Endodermal cell (in vitro differentiated cells): ENCODE measurements around the gene CCDC78. TPM values are rescaled to one million over a fixed set of nuclear protein-coding genes. Genes with fewer than 3 reads are reported as not detected.
A peak's percentile ranks its signal among the peaks of the same experiment; 100 is the strongest.

Source experiments
- DNase-seq: peaks from one replicate; pipeline ENCODE4 v3.0.0-alpha.2; 2017
- H3K27ac ChIP-seq: 2 replicates; pipeline ENCODE4 v1.5.1; 2013; ENCODE audit warnings: mild to moderate bottlenecking, low read depth, low read length, moderate library complexity
- H3K27me3 ChIP-seq: 2 replicates; pipeline ENCODE4 v1.6.1; 2013; ENCODE audit warnings: mild to moderate bottlenecking, low read length, moderate library complexity; ENCODE audit not compliant: insufficient read depth, control insufficient read depth, poor library complexity, severe bottlenecking
- H3K36me3 ChIP-seq: 2 replicates; pipeline ENCODE4 v1.7.0; 2013; ENCODE audit warnings: mild to moderate bottlenecking, low read length, moderate library complexity; ENCODE audit not compliant: control insufficient read depth, insufficient read depth
- H3K4me1 ChIP-seq: one replicate; pipeline ENCODE4 v1.7.0; 2013; ENCODE audit warnings: low read length; ENCODE audit not compliant: control insufficient read depth, insufficient read depth
- H3K4me3 ChIP-seq: 2 replicates; pipeline ENCODE4 v1.5.1; 2013; ENCODE audit warnings: mild to moderate bottlenecking, low read length, moderate library complexity
- H3K9ac ChIP-seq: 2 replicates; pipeline ENCODE4 v1.6.1; 2013; ENCODE audit warnings: mild to moderate bottlenecking, low read length, moderate library complexity; ENCODE audit not compliant: poor library complexity, severe bottlenecking; ENCODE audit errors: extremely low read depth
- H3K9me3 ChIP-seq: 2 replicates; pipeline ENCODE4 v1.6.1; 2013; ENCODE audit warnings: mild to moderate bottlenecking, low read length, moderate library complexity; ENCODE audit not compliant: control insufficient read depth
- H3K27ac Mint-ChIP-seq: 2 replicates; pipeline ENCODE4 v1.8.0; 2020; ENCODE audit warnings: mixed read lengths
- H3K27me3 Mint-ChIP-seq: 2 replicates; pipeline ENCODE4 v1.8.0; 2021; ENCODE audit warnings: mild to moderate bottlenecking, mixed read lengths; ENCODE audit not compliant: insufficient read depth
- H3K36me3 Mint-ChIP-seq: 2 replicates; pipeline ENCODE4 v1.8.0; 2020; ENCODE audit warnings: low read depth, mixed read lengths
- H3K4me1 Mint-ChIP-seq: 2 replicates; pipeline ENCODE4 v1.8.0; 2020; ENCODE audit warnings: mixed read lengths
- H3K4me3 Mint-ChIP-seq: 2 replicates; pipeline ENCODE4 v1.8.0; 2020; ENCODE audit warnings: mild to moderate bottlenecking, moderate library complexity, mixed read lengths
- H3K9me3 Mint-ChIP-seq: 2 replicates; pipeline ENCODE4 v1.8.0; 2020; ENCODE audit warnings: mild to moderate bottlenecking, mixed read lengths
- WGBS, 2 experiments: methylation state at CpG; one replicate each; pipeline versions ENCODE4 v1.1.5 to v1.1.7; 2013; ENCODE audit warnings: missing lambda C conversion rate in 2 of 2, mixed read lengths in 1 of 2; ENCODE audit not compliant: insufficient coverage in 1 of 2, insufficient read length in 1 of 2; 5-methylcytosine and 5-hydroxymethylcytosine counted together
- total RNA-seq, 2 donors: library from RNA; stranded (reverse); fragmentation: NEBNext Ultra II Directional in 1 of 2; extraction: Animal tissue kit (Norgen Biotek cat#: 25700) in 1 of 2; gene quantifications; 2 replicates in 1 of 2; 3 replicates in 1 of 2; pipeline ENCODE4 v1.2.1, GENCODE V29; 2021
- TF ChIP-seq, protein P1 (sequence below): fragments of 200-600 bp; sonication (generic); conservative IDR thresholded peaks from 2 replicates; pipeline ENCODE4 v1.5.0; 2021; ENCODE audit warnings: antibody characterized with exemption, mild to moderate bottlenecking

The CCDC78 gene
- total RNA-seq, 2 donors from 2014 or later, result 6.5 to 8.1 TPM

GRCh38 chr16:726188-726437 is 130 bp downstream of the CCDC78 start:
- no peak overlapping the region for H3K4me3 ChIP-seq

DNA sequence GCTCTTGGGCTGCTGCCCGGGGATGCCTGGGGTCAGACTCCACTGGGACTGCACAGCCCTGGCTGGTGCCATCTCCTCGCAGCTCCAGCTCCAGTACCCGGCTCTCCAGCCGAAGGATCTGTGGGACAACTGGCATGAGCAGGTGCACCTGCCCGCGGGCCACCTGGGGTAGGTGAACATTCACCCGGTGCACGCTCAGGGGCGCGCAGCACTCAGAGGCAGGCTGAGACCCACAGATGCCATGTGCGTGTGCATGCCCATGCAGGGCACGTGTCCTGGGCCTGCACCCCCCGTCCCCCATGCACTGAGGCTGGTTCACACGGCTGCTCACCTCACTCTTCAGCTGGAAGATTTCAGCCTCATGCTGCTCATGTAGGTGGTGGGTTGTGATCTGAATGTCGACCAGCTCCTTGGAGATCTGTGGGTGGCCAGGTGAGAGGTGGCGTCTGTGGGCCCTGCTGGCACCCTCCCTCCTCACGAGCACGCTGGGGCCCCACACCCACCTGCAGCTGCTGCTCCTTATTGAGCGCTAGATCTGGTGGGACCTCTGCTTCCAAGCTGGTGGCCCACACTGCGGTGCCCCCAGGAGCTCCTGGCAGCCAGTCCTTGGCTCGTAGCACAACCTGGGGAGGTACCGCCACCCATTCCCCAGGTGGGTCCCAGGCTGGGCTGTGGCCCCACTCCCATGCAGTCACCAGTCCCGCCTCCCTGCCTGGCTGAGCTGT is 618 bp downstream of the CCDC78 start:
- H3K9ac ChIP-seq, result no peak overlapping the region

More at GRCh38 chr16:726188-726437, 130 bp downstream of the CCDC78 start:
- H3K36me3 ChIP-seq, result no peaks in the 10 kb centered on the region
- peak overlapping the region; percentile 53 for H3K4me3 Mint-ChIP-seq
- H3K9me3 ChIP-seq, result no peaks in the 10 kb centered on the region
- no peak overlapping the region for H3K27ac Mint-ChIP-seq
- TF ChIP-seq, protein P1, sequence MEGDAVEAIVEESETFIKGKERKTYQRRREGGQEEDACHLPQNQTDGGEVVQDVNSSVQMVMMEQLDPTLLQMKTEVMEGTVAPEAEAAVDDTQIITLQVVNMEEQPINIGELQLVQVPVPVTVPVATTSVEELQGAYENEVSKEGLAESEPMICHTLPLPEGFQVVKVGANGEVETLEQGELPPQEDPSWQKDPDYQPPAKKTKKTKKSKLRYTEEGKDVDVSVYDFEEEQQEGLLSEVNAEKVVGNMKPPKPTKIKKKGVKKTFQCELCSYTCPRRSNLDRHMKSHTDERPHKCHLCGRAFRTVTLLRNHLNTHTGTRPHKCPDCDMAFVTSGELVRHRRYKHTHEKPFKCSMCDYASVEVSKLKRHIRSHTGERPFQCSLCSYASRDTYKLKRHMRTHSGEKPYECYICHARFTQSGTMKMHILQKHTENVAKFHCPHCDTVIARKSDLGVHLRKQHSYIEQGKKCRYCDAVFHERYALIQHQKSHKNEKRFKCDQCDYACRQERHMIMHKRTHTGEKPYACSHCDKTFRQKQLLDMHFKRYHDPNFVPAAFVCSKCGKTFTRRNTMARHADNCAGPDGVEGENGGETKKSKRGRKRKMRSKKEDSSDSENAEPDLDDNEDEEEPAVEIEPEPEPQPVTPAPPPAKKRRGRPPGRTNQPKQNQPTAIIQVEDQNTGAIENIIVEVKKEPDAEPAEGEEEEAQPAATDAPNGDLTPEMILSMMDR, result no peak
- no peak for DNase-seq
- no peaks in the 10 kb centered on the region for H3K4me1 Mint-ChIP-seq
- 48 to 60% methylated on average over 1 to 9 of the region's 9 CpGs for WGBS, 2 experiments
- peaks cover 3% of the 10 kb centered on the region for H3K4me1 ChIP-seq
- H3K27ac ChIP-seq, result no peak overlapping the region
- H3K27me3 ChIP-seq, result peaks cover 19% of the 10 kb centered on the region
- no peak overlapping the region for H3K9ac ChIP-seq
- peaks cover 15% of the 10 kb centered on the region for H3K27me3 Mint-ChIP-seq
- no peaks in the 10 kb centered on the region for H3K9me3 Mint-ChIP-seq
- no peaks in the 10 kb centered on the region for H3K36me3 Mint-ChIP-seq

GRCh38 chr16:725041-725376 is 1.2 kb downstream of the CCDC78 start:
- Mint-ChIP-seq H3K9me3 (no peaks in the 10 kb centered on the region), H3K4me1 (peaks cover 3% of the 10 kb centered on the region), H3K27me3 (peaks cover 15% of the 10 kb centered on the region), H3K4me3 (no peak overlapping the region), H3K36me3 (no peaks in the 10 kb centered on the region), H3K27ac (no peak overlapping the region)
- Histone ChIP-seq H3K4me3 (no peak overlapping the region), H3K4me1 (peaks cover 5% of the 10 kb centered on the region), H3K27me3 (peaks cover 19% of the 10 kb centered on the region), H3K27ac (no peak overlapping the region), H3K36me3 (no peaks in the 10 kb centered on the region), H3K9ac (no peak overlapping the region), H3K9me3 (no peaks in the 10 kb centered on the region)
- 93 to 100% methylated on average over 5 to 7 of the region's 7 CpGs for WGBS, 2 experiments
- TF ChIP-seq, protein P1, result no peak
- DNase-seq, result no peak

More for the DNA sequence above, 618 bp downstream of the CCDC78 start:
- Mint-ChIP-seq H3K4me1 (no peaks in the 10 kb centered on the region), H3K9me3 (no peaks in the 10 kb centered on the region), H3K36me3 (no peaks in the 10 kb centered on the region), H3K27ac (no peak overlapping the region), H3K4me3 (no peak overlapping the region), H3K27me3 (peaks cover 15% of the 10 kb centered on the region)
- Histone ChIP-seq H3K27ac (no peak overlapping the region), H3K36me3 (no peaks in the 10 kb centered on the region), H3K4me3 (no peak overlapping the region), H3K4me1 (peaks cover 3% of the 10 kb centered on the region), H3K27me3 (peaks cover 19% of the 10 kb centered on the region), H3K9me3 (no peaks in the 10 kb centered on the region)
- no peak for DNase-seq
- WGBS, 2 experiments, result 87 to 88% methylated on average over 18 to 23 of the region's 23 CpGs
- TF ChIP-seq, protein P1, result no peak
